K562 (cell line): ENCODE measurements around the gene IVL. TPM values are rescaled to one million over a fixed set of nuclear protein-coding genes. Genes with fewer than 3 reads are reported as not detected.

ENCODE experiments used
- ATAC-seq: fragments of 200-7000 bp; cut with Tn5 transposase; 3 replicates; pipeline ENCODE4 v1.9.1; 2020; ENCODE audit warnings: moderate library complexity
- BruUV-seq: library from RNA; stranded (reverse); fragments of 400-500 nt; replicated peaks from 2 replicates; lab custom pipeline; 2021; lab: Mats Ljungman, UMichigan
- CTCF ChIA-PET: fragments of 300-600 bp; formaldehyde crosslinking; extraction: SDS; loops from one replicate; lab custom pipeline; 2021; ENCODE audit warnings: low intra/inter-chr PET ratio; lab: Yijun Ruan, JAX
- POLR2A ChIA-PET: fragments of 300-600, 350-650 bp; sonication (Branson Sonifier 250); formaldehyde crosslinking; extraction: SDS; loops from one replicate; lab custom pipeline; 2021; ENCODE audit warnings: antibody characterized with exemption, inconsistent platforms; lab: Yijun Ruan, JAX
- DNase-seq, 4 experiments: peaks; one replicate each; pipeline versions ENCODE4 v3.0.0 to v3.0.0-alpha.2; 2011 to 2018; ENCODE audit warnings: low spot score in 3 of 4, mixed read lengths in 3 of 4; ENCODE audit errors: extremely low read depth in 1 of 4
- FAIRE-seq: peaks from 2 replicates; lab custom pipeline; 2011; peaks lifted over from hg19 to GRCh38; lab: Jason Lieb, UNC
- H2AFZ ChIP-seq: 2 replicates; pipeline ENCODE4 v1.6.0; 2011; ENCODE audit warnings: low read depth, low read length, control low read depth, inconsistent platforms
- H3K27ac ChIP-seq: fragments of 200-600 bp; 3 replicates; pipeline ENCODE4 v1.8.0; 2011; ENCODE audit warnings: low read depth, mild to moderate bottlenecking, control low read depth, inconsistent platforms, low read length, moderate library complexity, mixed read lengths; ENCODE audit errors: extremely low read depth
- H3K27me3 ChIP-seq, 2 experiments: fragments of 300-600 bp in 1 of 2; 2 replicates in 1 of 2; 3 replicates in 1 of 2; pipeline versions ENCODE4 v1.6.0 to v1.8.0; 2011; ENCODE audit warnings: inconsistent platforms in 2 of 2, low read length in 2 of 2, mild to moderate bottlenecking in 1 of 2, mixed read lengths in 1 of 2, moderate library complexity in 1 of 2; ENCODE audit not compliant: control insufficient read depth in 2 of 2, insufficient read depth in 2 of 2
- H3K36me3 ChIP-seq: fragments of 300-600 bp; 3 replicates; pipeline ENCODE4 v1.8.0; 2011; ENCODE audit warnings: mild to moderate bottlenecking, low read length, inconsistent platforms; ENCODE audit not compliant: control insufficient read depth, insufficient read depth
- H3K4me1 ChIP-seq, 2 experiments: fragments of 200-600 bp in 1 of 2; replicated peaks in 1 of 2; 2 replicates in 1 of 2; 3 replicates in 1 of 2; pipeline versions ENCODE4 v1.5.1 to v1.8.0; 2011; ENCODE audit warnings: inconsistent platforms in 2 of 2, low read length in 2 of 2, mild to moderate bottlenecking in 1 of 2, mixed read lengths in 1 of 2, moderate library complexity in 1 of 2; ENCODE audit not compliant: control insufficient read depth in 2 of 2, insufficient read depth in 2 of 2
- H3K4me2 ChIP-seq: 2 replicates; pipeline ENCODE4 v1.6.1; 2011; ENCODE audit warnings: low read length, control low read depth, inconsistent platforms, mixed read lengths; ENCODE audit not compliant: insufficient read depth
- H3K4me3 ChIP-seq: fragments of 200-600 bp; sonication (generic), shearing (Covaris generic); 2 replicates; pipeline ENCODE4 v1.5.1; 2016; ENCODE audit warnings: control low read depth, inconsistent platforms
- H3K79me2 ChIP-seq: fragments of 200-600 bp; 3 replicates; pipeline ENCODE4 v1.8.0; 2011; ENCODE audit warnings: low read length, inconsistent platforms; ENCODE audit not compliant: control insufficient read depth, insufficient read depth
- H3K9ac ChIP-seq, 2 experiments: 2 replicates each; pipeline versions ENCODE4 v1.6.0 to v1.6.1; 2011; ENCODE audit warnings: low read depth in 2 of 2, low read length in 2 of 2, control low read depth in 1 of 2, inconsistent platforms in 1 of 2, mild to moderate bottlenecking in 1 of 2, mixed read lengths in 1 of 2; ENCODE audit not compliant: insufficient read depth in 1 of 2
- H3K9me1 ChIP-seq: one replicate; pipeline ENCODE4 v1.6.0; 2011; ENCODE audit warnings: inconsistent platforms, mild to moderate bottlenecking, low read length, moderate library complexity; ENCODE audit not compliant: control insufficient read depth, insufficient read depth
- H3K9me3 ChIP-seq: replicated peaks from 2 replicates; pipeline ENCODE4 v1.5.1; 2011; ENCODE audit warnings: low read depth, low read length, inconsistent platforms; ENCODE audit not compliant: control insufficient read depth, insufficient read depth
- H4K20me1 ChIP-seq: replicated peaks from 2 replicates; pipeline ENCODE4 v1.6.1; 2011; ENCODE audit warnings: low read length, inconsistent platforms, mixed read lengths; ENCODE audit not compliant: control insufficient read depth, insufficient read depth
- BRCA1 ChIP-seq, 2 experiments: fragments of 450-650 bp in 1 of 2; sonication (generic) in 1 of 2; formaldehyde crosslinking in 1 of 2; IDR thresholded peaks; 2 replicates each; pipeline versions ENCODE4 v1.5.0 to v1.6.1; 2017 to 2020; ENCODE audit warnings: mild to moderate bottlenecking in 1 of 2, missing genetic modification reagents in 1 of 2
- CAMTA2 ChIP-seq: fragments of 250-450 bp; sonication (Bioruptor Pico); conservative IDR thresholded peaks from 2 replicates; pipeline ENCODE4 v1.5.1; 2022
- CCAR2 ChIP-seq: fragments of 200-400 bp; formaldehyde crosslinking; IDR thresholded peaks from 2 replicates; pipeline ENCODE4 v1.6.1; 2017; ENCODE audit warnings: mild to moderate bottlenecking, low read depth, low read length
- FOXP4 ChIP-seq: sonication (generic); formaldehyde crosslinking; IDR thresholded peaks from 2 replicates; pipeline ENCODE4 v1.8.0; 2022; ENCODE audit warnings: mild to moderate bottlenecking, missing genetic modification reagents, borderline replicate concordance
- GTF2E2 ChIP-seq: fragments of 200-800 bp; sonication (Bioruptor generic); IDR thresholded peaks from 2 replicates; pipeline ENCODE4 v1.6.1; 2016; ENCODE audit warnings: missing genetic modification characterization, missing compliant biosample characterization
- HBP1 ChIP-seq: fragments of 450-650 bp; formaldehyde crosslinking; IDR thresholded peaks from 2 replicates; pipeline ENCODE4 v1.4.0; 2022; ENCODE audit warnings: missing genetic modification characterization
- HOMEZ ChIP-seq: fragments of 250-450 bp; sonication (Bioruptor Pico); IDR thresholded peaks from 2 replicates; pipeline ENCODE4 v1.4.0; 2020; ENCODE audit warnings: mild to moderate bottlenecking, moderate library complexity
- MAFF ChIP-seq: IDR thresholded peaks from 2 replicates; pipeline ENCODE4 v1.6.1; 2012; ENCODE audit warnings: low read length, improper control_type of control experiment
- MAZ ChIP-seq, 2 experiments: fragments of 450-650 bp in 1 of 2; sonication (generic) in 1 of 2; formaldehyde crosslinking; IDR thresholded peaks in 1 of 2; conservative IDR thresholded peaks in 1 of 2; 2 replicates each; pipeline versions ENCODE4 v1.4.0 to v1.5.0; 2020; ENCODE audit warnings: mild to moderate bottlenecking in 1 of 2, missing genetic modification reagents in 1 of 2
- MCM2 ChIP-seq: fragments of 450-650 bp; IDR thresholded peaks from 2 replicates; pipeline ENCODE4 v1.6.1; 2017; ENCODE audit warnings: low read depth, mild to moderate bottlenecking
- MCM7 ChIP-seq, 2 experiments: fragments of 450-650 bp; IDR thresholded peaks; 2 replicates each; pipeline ENCODE4 v1.6.1; 2016 to 2018
- MTF1 ChIP-seq: fragments of 250-450 bp; sonication (Bioruptor Pico); IDR thresholded peaks from 2 replicates; pipeline ENCODE4 v1.9.0; 2021; ENCODE audit warnings: moderate library complexity, mild to moderate bottlenecking, inconsistent platforms, borderline replicate concordance
- NCOA2 ChIP-seq, 2 experiments: fragments of 450-650 bp; IDR thresholded peaks; 2 replicates each; pipeline ENCODE4 v1.6.1; 2018; ENCODE audit warnings: mild to moderate bottlenecking in 2 of 2, moderate library complexity in 1 of 2; ENCODE audit not compliant: partially characterized antibody in 2 of 2
- PCBP1 ChIP-seq: fragments of 200-400 bp; formaldehyde crosslinking; IDR thresholded peaks from 2 replicates; pipeline ENCODE4 v1.6.1; 2018; ENCODE audit warnings: mild to moderate bottlenecking, low read depth, low read length; ENCODE audit not compliant: poor library complexity, severe bottlenecking
- SNRNP70 ChIP-seq: fragments of 200-400 bp; formaldehyde crosslinking; optimal IDR thresholded peaks from 2 replicates; pipeline ENCODE3; 2017; ENCODE audit warnings: low read depth, low read length
- STAG1 ChIP-seq: sonication (generic); formaldehyde crosslinking; IDR thresholded peaks from 2 replicates; pipeline ENCODE4 v1.5.0; 2020; ENCODE audit warnings: missing genetic modification reagents, borderline replicate concordance
- TBL1XR1 ChIP-seq, 2 experiments: IDR thresholded peaks; 2 replicates each; pipeline ENCODE4 v1.6.1; 2012; ENCODE audit warnings: improper control_type of control experiment in 2 of 2, low read length in 2 of 2, mild to moderate bottlenecking in 1 of 2
- TFAM ChIP-seq: fragments of 250-450 bp; sonication (Bioruptor Pico); conservative IDR thresholded peaks from 2 replicates; pipeline ENCODE4 v1.5.0; 2021; ENCODE audit warnings: mild to moderate bottlenecking, moderate library complexity
- ZNF431 ChIP-seq: sonication (generic); formaldehyde crosslinking; IDR thresholded peaks from 2 replicates; pipeline ENCODE4 v1.8.0; 2022; ENCODE audit warnings: mild to moderate bottlenecking, missing genetic modification reagents
- ZNF699 ChIP-seq: fragments of 250-450 bp; sonication (Bioruptor Pico); IDR thresholded peaks from 2 replicates; pipeline ENCODE4 v1.8.0; 2021; ENCODE audit warnings: mild to moderate bottlenecking, moderate library complexity; ENCODE audit not compliant: insufficient replicate concordance
- WGBS: fragments of 100-300 bp; shearing (Covaris generic); methylation state at CpG from one replicate; pipeline ENCODE4 v1.1.6; 2016; ENCODE audit warnings: low coverage, mixed read lengths; ENCODE audit not compliant: insufficient coverage; ENCODE audit errors: missing lambda C conversion rate; 5-methylcytosine and 5-hydroxymethylcytosine counted together
- in situ Hi-C: fragments of 300-500 bp; cut with MboI; formaldehyde crosslinking; loops from 4 replicates; pipeline ENCODE4 v1.15.0; 2018; ENCODE audit warnings: inconsistent platforms, mixed read lengths
- intact Hi-C: fragments of 100-400 bp; cut with micrococcal nuclease; formaldehyde crosslinking; loops from 2 replicates; pipeline ENCODE4 v1.14.2; 2022
- polyA plus RNA-seq, 8 experiments: library from polyadenylated mRNA; depleted of rRNA in 4 of 8; stranded (reverse) in 5 of 8; unstranded in 3 of 8; fragments of >200 nt; fragmentation: Nextera tagmentation in 2 of 8; fragmentation: Illumina TruSeq in 1 of 8; extraction: Ambion mirVana in 2 of 8; extraction: Trizol in 1 of 8; gene quantifications; 2 replicates each; pipeline versions ENCODE4 v1.2.1 to v1.2.3, GENCODE V29; 2011 to 2014; ENCODE audit warnings: inconsistent platforms in 1 of 8, missing spikeins in 1 of 8
- total RNA-seq, 7 experiments: library from RNA; depleted of rRNA in 6 of 7; stranded (reverse); fragments of >200 nt in 6 of 7; fragmentation: Illumina TruSeq in 2 of 7; extraction: Trizol in 2 of 7; gene quantifications; 2 replicates each; pipeline versions ENCODE4 v1.2.1 to v1.2.3, GENCODE V29; 2011 to 2021; ENCODE audit warnings: low replicate concordance in 1 of 7

Gene IVL
- total and polyA plus RNA-seq, 9 of the 15 experiments (the other 6 are each of a cell fraction or from before 2014, with no cell fraction given): not detected

GRCh38 chr1:152951711-152952110, 43.4 kb downstream of the IVL start:
- TF ChIP-seq NCOA2 (IDR thresholded peaks at IDR 0.05; ENCODE audit: partially characterized antibody in 2 of 2): no peak
- TF ChIP-seq MAZ (CRISPR knock-in tag; conservative IDR thresholded peaks at IDR 0.05 in 1 of 2, IDR thresholded peaks at IDR 0.05 in 1 of 2): no peak
- TF ChIP-seq BRCA1 (IDR thresholded peaks at IDR 0.05): no peak
- no peak for TF ChIP-seq BRCA1 (CRISPR knock-in tag; IDR thresholded peaks at IDR 0.05)
- no peak for TF ChIP-seq HOMEZ (CRISPR knock-in tag)
- TF ChIP-seq TFAM (CRISPR knock-in tag): no peak
- TF ChIP-seq PCBP1: no peak
- TF ChIP-seq CCAR2: no peak
- TF ChIP-seq TBL1XR1 (IDR thresholded peaks at IDR 0.05; ENCODE audit: low read length in 2 of 2): no peak
- TF ChIP-seq ZNF431 (CRISPR knock-in tag): no peak
- no peak for TF ChIP-seq HBP1 (CRISPR knock-in tag)
- TF ChIP-seq SNRNP70: no peak
- no peak for TF ChIP-seq MTF1 (CRISPR knock-in tag)
- no peak for TF ChIP-seq MAFF
- TF ChIP-seq MCM2: no peak
- no peak for TF ChIP-seq FOXP4
- no peak for TF ChIP-seq MCM7 (IDR thresholded peaks at IDR 0.05)
- TF ChIP-seq GTF2E2 (tag): no peak
- no peak for TF ChIP-seq STAG1
- TF ChIP-seq CAMTA2 (CRISPR knock-in tag): no peak
- TF ChIP-seq ZNF699 (CRISPR knock-in tag): no peak
- ATAC-seq (no peak), DNase-seq (no peak), FAIRE-seq (no peak)
- Histone ChIP-seq H3K9me1 (peaks cover 3% of the 10 kb centered on the region), H3K9ac (no peak overlapping the region), H3K4me3 (no peak overlapping the region), H4K20me1 (no peaks in the 10 kb centered on the region), H2AFZ (no peak overlapping the region), H3K27ac (no peak overlapping the region), H3K9me3 (no peaks in the 10 kb centered on the region), H3K79me2 (no peaks in the 10 kb centered on the region), H3K27me3 (peaks cover 2 to 16% of the 10 kb centered on the region in 2 experiments; a peak in 2 of 5 replicates), H3K36me3 (no peaks in the 10 kb centered on the region), H3K4me2 (no peak overlapping the region), H3K4me1 (no peaks in the 10 kb centered on the region)
- intact Hi-C loops (no loop called here), in situ Hi-C loops (loop anchor here (25.0 kb wide), 1 partner anchor 236 kb away; no protein-coding TSS in a partner anchor)
- no TSS peak for BruUV-seq
- POLR2A ChIA-PET: no interaction called here
- 0% methylated on average over 5 of the region's 5 CpGs for WGBS
- CTCF ChIA-PET: no interaction called here
